BJ (cell line): ENCODE results near the gene MEX3A. TPM values are rescaled to one million over a fixed set of nuclear protein-coding genes. Genes with fewer than 3 reads are reported as not detected.

Experiments
- CTCF ChIA-PET: fragments of 350-600 bp; formaldehyde crosslinking; extraction: SDS; loops from one replicate; lab custom pipeline; 2021; ENCODE audit warnings: antibody characterized with exemption, inconsistent platforms; lab: Yijun Ruan, JAX
- POLR2A ChIA-PET: fragments of 300-600 bp; sonication (Branson Sonifier 250); formaldehyde crosslinking; extraction: SDS; loops from one replicate; lab custom pipeline; 2021; ENCODE audit warnings: antibody characterized with exemption; lab: Charles Lee
- DNase-seq: peaks from one replicate; pipeline ENCODE4 v3.0.0-alpha.2; 2011; ENCODE audit warnings: low read depth
- H3K27me3 ChIP-seq: 2 replicates; pipeline ENCODE4 v1.6.0; 2011; ENCODE audit warnings: low read length; ENCODE audit not compliant: control insufficient read depth, insufficient read depth
- H3K36me3 ChIP-seq: 2 replicates; pipeline ENCODE4 v1.5.1; 2011; ENCODE audit warnings: low read length; ENCODE audit not compliant: control insufficient read depth, insufficient read depth
- H3K4me3 ChIP-seq: 2 replicates; pipeline ENCODE4 v1.5.1; 2011; ENCODE audit warnings: low read depth, mild to moderate bottlenecking, control low read depth, low read length
- polyA minus RNA-seq: library from RNA; depleted of rRNA, polyadenylated mRNA; stranded (reverse); fragments of >200 nt; gene quantifications from 2 replicates; pipeline ENCODE4 v1.2.3, GENCODE V29; 2011; rRNA and poly(A)+ RNA removed
- polyA plus RNA-seq: library from polyadenylated mRNA; depleted of rRNA; stranded (reverse); fragments of >200 nt; gene quantifications from 2 replicates; pipeline ENCODE4 v1.2.3, GENCODE V29; 2011; rRNA removed
- TF ChIP-seq, protein P1 (sequence below): IDR thresholded peaks from 2 replicates; pipeline ENCODE4 v1.5.1; 2011; ENCODE audit warnings: low read depth, mild to moderate bottlenecking, control low read depth, inconsistent platforms, low read length, moderate library complexity; ENCODE audit not compliant: insufficient read depth

Gene MEX3A, protein sequence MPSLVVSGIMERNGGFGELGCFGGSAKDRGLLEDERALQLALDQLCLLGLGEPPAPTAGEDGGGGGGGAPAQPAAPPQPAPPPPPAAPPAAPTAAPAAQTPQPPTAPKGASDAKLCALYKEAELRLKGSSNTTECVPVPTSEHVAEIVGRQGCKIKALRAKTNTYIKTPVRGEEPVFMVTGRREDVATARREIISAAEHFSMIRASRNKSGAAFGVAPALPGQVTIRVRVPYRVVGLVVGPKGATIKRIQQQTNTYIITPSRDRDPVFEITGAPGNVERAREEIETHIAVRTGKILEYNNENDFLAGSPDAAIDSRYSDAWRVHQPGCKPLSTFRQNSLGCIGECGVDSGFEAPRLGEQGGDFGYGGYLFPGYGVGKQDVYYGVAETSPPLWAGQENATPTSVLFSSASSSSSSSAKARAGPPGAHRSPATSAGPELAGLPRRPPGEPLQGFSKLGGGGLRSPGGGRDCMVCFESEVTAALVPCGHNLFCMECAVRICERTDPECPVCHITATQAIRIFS
- polyA plus RNA-seq, result 1.9 TPM in 2 replicates
- polyA minus RNA-seq, result 1.8 and 2.4 TPM in 2 replicates

DNA sequence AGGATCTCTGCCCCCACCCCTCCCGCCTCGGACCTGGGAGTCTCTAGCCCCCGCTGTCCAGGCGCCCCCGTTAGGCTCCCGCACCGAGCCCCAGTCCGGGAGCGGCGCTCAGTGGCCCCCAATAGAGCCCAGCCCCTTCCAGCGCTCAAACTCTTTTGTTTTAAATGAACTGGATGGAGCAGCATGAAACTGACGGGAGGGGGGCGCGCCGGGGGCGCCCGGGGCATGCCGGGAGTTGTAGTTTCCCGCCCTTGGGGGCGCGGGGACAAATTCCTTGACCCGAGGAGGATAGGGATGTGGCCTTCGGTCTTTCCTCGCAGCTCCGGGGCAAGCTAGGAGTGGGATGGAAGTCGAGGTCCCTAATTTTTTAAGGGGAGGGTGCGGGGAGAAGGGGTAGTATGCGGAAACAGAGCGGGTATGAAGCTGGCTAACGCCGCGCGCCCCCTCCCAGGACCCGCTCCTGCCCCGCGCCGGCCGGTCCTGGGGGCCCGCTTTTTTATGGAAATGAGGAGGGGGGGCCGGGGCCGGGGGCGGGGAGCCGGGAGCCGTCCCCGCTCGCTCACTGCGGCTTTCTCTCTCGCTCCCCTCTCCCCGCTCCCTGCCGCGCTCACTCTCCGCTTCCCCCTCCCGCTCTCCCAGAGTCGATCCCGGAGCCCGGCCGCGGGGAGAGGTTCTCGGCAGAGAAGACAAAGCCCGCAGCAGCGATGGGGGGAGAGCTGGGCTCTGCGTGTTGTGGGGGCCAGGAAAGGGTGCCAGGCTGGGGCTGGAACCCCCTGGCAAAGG is at the start of gene MEX3A:
Gene MEX3A (minus strand): TSS at position 157 of the 783 bp plus-strand sequence. CDS start 467 bp downstream, outside the sequence.
- POLR2A ChIA-PET, result no interaction called here
- DNase-seq, result no peak
- TF ChIP-seq, protein P1, sequence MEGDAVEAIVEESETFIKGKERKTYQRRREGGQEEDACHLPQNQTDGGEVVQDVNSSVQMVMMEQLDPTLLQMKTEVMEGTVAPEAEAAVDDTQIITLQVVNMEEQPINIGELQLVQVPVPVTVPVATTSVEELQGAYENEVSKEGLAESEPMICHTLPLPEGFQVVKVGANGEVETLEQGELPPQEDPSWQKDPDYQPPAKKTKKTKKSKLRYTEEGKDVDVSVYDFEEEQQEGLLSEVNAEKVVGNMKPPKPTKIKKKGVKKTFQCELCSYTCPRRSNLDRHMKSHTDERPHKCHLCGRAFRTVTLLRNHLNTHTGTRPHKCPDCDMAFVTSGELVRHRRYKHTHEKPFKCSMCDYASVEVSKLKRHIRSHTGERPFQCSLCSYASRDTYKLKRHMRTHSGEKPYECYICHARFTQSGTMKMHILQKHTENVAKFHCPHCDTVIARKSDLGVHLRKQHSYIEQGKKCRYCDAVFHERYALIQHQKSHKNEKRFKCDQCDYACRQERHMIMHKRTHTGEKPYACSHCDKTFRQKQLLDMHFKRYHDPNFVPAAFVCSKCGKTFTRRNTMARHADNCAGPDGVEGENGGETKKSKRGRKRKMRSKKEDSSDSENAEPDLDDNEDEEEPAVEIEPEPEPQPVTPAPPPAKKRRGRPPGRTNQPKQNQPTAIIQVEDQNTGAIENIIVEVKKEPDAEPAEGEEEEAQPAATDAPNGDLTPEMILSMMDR, result no peak
- no peaks in the 10 kb centered on the region for H3K27me3 ChIP-seq
- H3K4me3 ChIP-seq, result peak within 1 kb of the TSS; percentile 64
- H3K36me3 ChIP-seq, result no peaks in the 10 kb centered on the region; the same call in 1 of the 2 replicates
- CTCF ChIA-PET, result interaction anchor here (0.9 to 27.9 kb wide), 4 partner anchors 14 to 143 kb away, joined by 3 to 983 read pairs (median 16); partner anchors contain the start of gene LMNA

DNA sequence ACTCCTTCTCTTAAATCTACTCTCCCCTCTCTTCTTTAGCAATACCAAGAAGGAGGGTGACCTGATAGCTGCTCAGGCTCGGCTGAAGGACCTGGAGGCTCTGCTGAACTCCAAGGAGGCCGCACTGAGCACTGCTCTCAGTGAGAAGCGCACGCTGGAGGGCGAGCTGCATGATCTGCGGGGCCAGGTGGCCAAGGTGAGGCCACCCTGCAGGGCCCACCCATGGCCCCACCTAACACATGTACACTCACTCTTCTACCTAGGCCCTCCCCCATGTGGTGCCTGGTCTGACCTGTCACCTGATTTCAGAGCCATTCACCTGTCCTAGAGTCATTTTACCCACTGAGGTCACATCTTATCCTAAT is 48.3 kb upstream of the MEX3A start:
- TF ChIP-seq, protein P1, result no peak
- CTCF ChIA-PET, result interaction anchor here (0.7 to 33.9 kb wide), 15 partner anchors 9 to 163 kb away, joined by 3 to 983 read pairs (median 4); partner anchors contain the start of genes LMNA and MEX3A
- Histone ChIP-seq H3K4me3 (no peak overlapping the region), H3K36me3 (peaks cover 34% of the 10 kb centered on the region), H3K27me3 (no peaks in the 10 kb centered on the region)
- POLR2A ChIA-PET, result no interaction called here
- no peak for DNase-seq

DNA sequence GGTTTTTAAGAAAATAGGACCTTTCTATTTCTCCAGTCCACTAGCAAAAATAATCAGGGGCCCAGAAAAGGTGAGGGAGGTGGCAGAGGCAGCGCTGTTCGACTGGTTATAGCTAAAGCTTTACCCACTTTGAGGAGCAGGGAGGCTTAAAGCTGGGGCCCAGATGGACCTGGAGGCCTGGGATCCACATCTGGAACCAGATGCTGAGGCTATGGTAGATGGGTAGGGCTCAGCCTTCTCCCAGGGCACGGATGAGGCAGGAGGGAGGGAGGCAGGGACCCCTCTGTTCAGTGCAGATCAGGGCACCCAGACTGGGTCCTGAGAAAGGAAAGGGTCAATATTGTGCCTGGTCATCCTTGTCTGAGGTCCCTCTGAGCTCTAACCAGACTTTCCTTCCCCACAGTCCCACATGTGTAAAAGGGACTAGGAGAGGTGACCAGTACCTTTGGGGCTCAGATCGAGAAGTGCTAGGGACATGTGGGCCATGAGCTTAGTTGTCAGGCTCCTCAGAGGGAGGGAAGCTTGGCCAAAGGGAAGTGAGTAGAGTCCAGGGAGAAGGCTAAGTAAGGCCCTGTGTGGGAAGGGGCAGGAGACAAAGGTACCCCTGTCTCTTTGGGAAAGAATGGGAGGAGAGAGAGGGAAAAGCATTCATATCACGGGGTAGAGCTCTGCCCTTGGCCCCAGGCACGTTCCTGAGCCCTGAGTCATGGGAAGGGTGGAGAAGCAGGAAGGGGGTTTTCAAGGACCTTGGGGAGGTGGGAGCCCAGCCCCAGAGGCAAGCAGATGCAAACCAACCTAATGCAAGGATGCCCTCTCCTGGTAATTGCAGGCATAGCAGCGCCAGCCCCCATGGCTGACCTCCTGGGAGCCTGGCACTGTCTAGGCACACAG is 47.7 kb upstream of the MEX3A start:
- DNase-seq, result peak; percentile 91
- ChIA-PET POLR2A (interaction anchor here (0.9 to 1.1 kb wide), 2 partner anchors 12 to 14 kb away, joined by 6 to 7 read pairs; no protein-coding TSS in a partner anchor), CTCF (interaction anchor here (0.6 to 33.9 kb wide), 26 partner anchors 10 to 248 kb away, joined by 3 to 983 read pairs (median 3); partner anchors contain the start of genes LMNA, MEX3A and PMF1)
- Histone ChIP-seq H3K4me3 (peak overlapping the region; percentile 15; the same call in 1 of the 2 replicates), H3K27me3 (no peaks in the 10 kb centered on the region), H3K36me3 (peaks cover 28% of the 10 kb centered on the region)
- TF ChIP-seq, protein P1, result peak; percentile 94

DNA sequence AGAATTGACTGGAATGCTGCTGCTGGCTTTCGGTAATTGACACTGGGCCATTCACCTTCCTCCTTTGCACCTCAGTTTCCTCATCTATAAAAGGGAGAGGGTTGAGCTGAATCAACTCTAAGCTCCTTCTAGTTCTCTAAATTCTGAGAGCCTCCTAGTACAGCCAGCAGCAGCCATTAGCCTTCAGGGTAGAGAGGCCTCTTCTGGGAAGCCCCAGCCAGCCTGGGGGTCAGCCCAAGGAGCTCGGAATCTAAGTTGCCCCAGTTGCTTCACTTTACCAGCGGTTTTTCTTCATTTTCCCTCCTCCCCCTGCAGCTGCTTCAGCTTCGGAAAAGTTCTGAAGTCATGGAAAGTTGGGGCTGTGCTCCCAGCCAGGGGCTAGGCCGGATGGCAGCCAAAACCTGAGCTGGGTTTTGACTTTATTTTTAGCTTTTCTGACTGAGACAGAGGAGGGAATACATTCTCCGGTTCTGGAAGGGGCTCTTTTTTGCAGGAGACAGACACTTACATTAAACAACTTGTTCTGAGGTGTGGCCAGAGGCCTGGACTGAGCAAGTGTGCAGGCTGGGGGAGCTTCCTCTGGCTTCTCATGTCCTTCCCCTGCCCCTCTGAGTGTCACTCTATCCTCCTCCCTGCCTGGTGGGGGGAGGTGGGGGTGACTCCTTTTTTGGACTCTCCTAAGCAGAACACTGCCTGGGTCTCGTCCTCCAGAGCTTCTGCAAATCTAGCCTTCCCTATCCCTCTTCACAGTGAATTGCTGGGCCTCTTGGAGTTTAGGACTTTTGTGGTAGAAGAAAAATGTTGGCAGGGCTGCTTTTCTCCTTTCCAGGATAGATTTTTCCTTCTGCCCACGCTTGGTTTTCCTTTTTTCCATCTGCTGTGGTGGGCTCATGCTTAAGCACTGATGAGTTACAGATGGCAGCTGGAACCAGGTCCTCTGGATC is 46.7 kb upstream of the MEX3A start:
- H3K27me3 ChIP-seq, result no peaks in the 10 kb centered on the region
- H3K4me3 ChIP-seq, result peak overlapping the region; percentile 15
- H3K36me3 ChIP-seq, result peaks cover 18% of the 10 kb centered on the region
- DNase-seq, result peak; percentile 82
- POLR2A ChIA-PET, result interaction anchor here (0.5 to 1.4 kb wide), 8 partner anchors 10 to 84 kb away, joined by 3 to 12 read pairs (median 4); partner anchors contain the start of genes LMNA and PMF1
- CTCF ChIA-PET, result interaction anchor here (0.9 to 33.9 kb wide), 17 partner anchors 11 to 157 kb away, joined by 3 to 983 read pairs (median 4); partner anchors contain the start of genes LMNA and PMF1
- TF ChIP-seq, protein P1, result no peak
